Sigmoid colon (tissue), 7 donors: ENCODE results near the gene LARP4. TPM values are rescaled to one million over a fixed set of nuclear protein-coding genes. Genes with fewer than 3 reads are reported as not detected.

Experiments used
- DNase-seq: peaks from one replicate; pipeline ENCODE4 v3.0.0-alpha.2; 2019
- H3K27ac ChIP-seq, 4 donors: fragments of 200-600 bp; sonication (generic); one replicate each; pipeline ENCODE4 v1.5.1; 2016 to 2019; ENCODE audit warnings: mild to moderate bottlenecking in 1 of 4
- H3K27me3 ChIP-seq, 3 donors: fragments of 200-600 bp; sonication (generic); one replicate each; pipeline ENCODE4 v1.5.1; 2019; ENCODE audit warnings: mild to moderate bottlenecking in 1 of 3
- H3K36me3 ChIP-seq, 4 donors: fragments of 200-600 bp; sonication (generic); one replicate each; pipeline ENCODE4 v1.5.1; 2016 to 2019
- H3K4me1 ChIP-seq, 4 donors: fragments of 200-600 bp; sonication (generic); one replicate each; pipeline ENCODE4 v1.5.1; 2017 to 2019
- H3K4me3 ChIP-seq, 4 donors: fragments of 200-600 bp; sonication (generic); one replicate each; pipeline ENCODE4 v1.5.1; 2017 to 2019; ENCODE audit warnings: mild to moderate bottlenecking in 2 of 4, moderate library complexity in 1 of 4
- H3K9me3 ChIP-seq, 4 donors: fragments of 200-600 bp in 3 of 4; sonication (generic) in 3 of 4; one replicate each; pipeline versions ENCODE4 v1.5.1 to v1.6.1; 2013 to 2019
- CTCF ChIP-seq, 4 experiments: fragments of 450-650 bp in 3 of 4; fragments of 200-600 bp in 1 of 4; IDR thresholded peaks; one replicate each; pipeline ENCODE4 v1.5.1; 2016 to 2019; ENCODE audit warnings: antibody characterized with exemption in 4 of 4, mild to moderate bottlenecking in 3 of 4, moderate library complexity in 2 of 4
- EP300 ChIP-seq, 4 donors: sonication (generic); formaldehyde crosslinking; IDR thresholded peaks; one replicate each; pipeline ENCODE4 v1.6.1; 2017; ENCODE audit warnings: antibody characterized with exemption in 4 of 4
- POLR2A ChIP-seq, 2 donors: fragments of 450-650 bp; IDR thresholded peaks; one replicate each; pipeline ENCODE4 v1.6.1; 2016; ENCODE audit warnings: antibody characterized with exemption in 2 of 2, mild to moderate bottlenecking in 2 of 2, moderate library complexity in 2 of 2
- POLR2AphosphoS5 ChIP-seq, 4 donors: sonication (generic); formaldehyde crosslinking; IDR thresholded peaks; one replicate each; pipeline ENCODE4 v1.6.1; 2017; ENCODE audit warnings: antibody characterized with exemption in 4 of 4
- WGBS, 2 donors: extraction: QIAGEN DNeasy Blood & Tissue Kit; methylation state at CpG; one replicate each; pipeline ENCODE4 v1.1.7; 2013; 5-methylcytosine and 5-hydroxymethylcytosine counted together
- intact Hi-C: fragments of 100-400 bp; cut with DNase I; formaldehyde crosslinking; loops from one replicate; pipeline ENCODE4 v1.15.1; 2023
- polyA plus RNA-seq, 3 donors: library from polyadenylated mRNA; stranded (reverse); fragments of 200-250 nt; gene quantifications; one replicate each; pipeline ENCODE4 v1.2.3, GENCODE V29; 2013
- total RNA-seq, 4 donors: library from RNA; depleted of rRNA; stranded (reverse); fragments of >200 nt; gene quantifications; one replicate each; pipeline ENCODE4 v1.1.0, GENCODE V29; 2016
- donor health status: healthy with polysubstance abuse.
- donor health status: Bipolar disorder and iron deficiency.
- donor health status: healthy.

LARP4 gene
- total and polyA plus RNA-seq, 7 donors = 4.9 to 78.4 (median 51.9) TPM

- intact Hi-C loops = loop anchor here (5.0 kb wide), 2 partner anchors 119 to 179 kb away; partner anchors contain the start of gene LIMA1
- no peaks in the 10 kb centered on the region for H3K9me3 ChIP-seq
- DNase-seq = peak; percentile 67
- 1% methylated on average over 16 of the region's 16 CpGs for WGBS, 2 donors
- H3K4me3 ChIP-seq = peak overlapping the region; percentile 75 to 87 (median 82)
- peaks cover 0 to 47% (median 34%) of the 10 kb centered on the region in 4 donors for H3K4me1 ChIP-seq
- peak overlapping the region; percentile 87 to 98 (median 96) for H3K27ac ChIP-seq
- TF ChIP-seq POLR2AphosphoS5 (IDR thresholded peaks at IDR 0.05) (peak in 3 of 4 donors; percentile 21 to 56 (median 51)), POLR2A (IDR thresholded peaks at IDR 0.05) (no peak), EP300 (IDR thresholded peaks at IDR 0.05) (peak in 1 of 4 donors; percentile 31), CTCF (IDR thresholded peaks at IDR 0.05) (no peak)
- no peaks in the 10 kb centered on the region for H3K27me3 ChIP-seq
- no peaks in the 10 kb centered on the region for H3K36me3 ChIP-seq
Observed at GRCh38 chr12:50401500-50402081, 906 bp downstream of the LARP4 start.

GRCh38 chr12:50402264-50403000 is 1.7 kb downstream of the LARP4 start:
- H3K36me3 ChIP-seq = no peaks in the 10 kb centered on the region
- peak overlapping the region; percentile 75 to 87 (median 82) for H3K4me3 ChIP-seq
- H3K4me1 ChIP-seq = peaks cover 0 to 51% (median 34%) of the 10 kb centered on the region in 4 donors
- H3K9me3 ChIP-seq = no peaks in the 10 kb centered on the region
- TF ChIP-seq POLR2A (IDR thresholded peaks at IDR 0.05) = no peak
- no peak for TF ChIP-seq POLR2AphosphoS5 (IDR thresholded peaks at IDR 0.05)
- TF ChIP-seq EP300 (IDR thresholded peaks at IDR 0.05) = no peak
- TF ChIP-seq CTCF (IDR thresholded peaks at IDR 0.05) = no peak
- 10 to 39% methylated on average over 7 of the region's 7 CpGs for WGBS, 2 donors
- DNase-seq = no peak
- intact Hi-C loops = loop anchor here (5.0 kb wide), 2 partner anchors 120 to 180 kb away; partner anchors contain the start of gene LIMA1
- H3K27ac ChIP-seq = peak overlapping the region; percentile 87 to 98 (median 96)
- H3K27me3 ChIP-seq = no peaks in the 10 kb centered on the region

- Histone ChIP-seq H3K4me1 (peaks cover 0 to 51% (median 34%) of the 10 kb centered on the region in 4 donors), H3K36me3 (no peaks in the 10 kb centered on the region), H3K27me3 (no peaks in the 10 kb centered on the region), H3K9me3 (no peaks in the 10 kb centered on the region), H3K4me3 (peak overlapping the region in 3 of 4 donors; percentile 75 to 87 (median 84)), H3K27ac (peak overlapping the region; percentile 87 to 98 (median 96))
- DNase-seq = no peak
- intact Hi-C loops = loop anchor here (5.0 kb wide), 2 partner anchors 121 to 181 kb away; partner anchors contain the start of gene LIMA1
- WGBS, 2 donors = 14 to 40% methylated on average over 3 of the region's 3 CpGs
- no peak for TF ChIP-seq CTCF (IDR thresholded peaks at IDR 0.05)
- no peak for TF ChIP-seq POLR2A (IDR thresholded peaks at IDR 0.05)
- no peak for TF ChIP-seq POLR2AphosphoS5 (IDR thresholded peaks at IDR 0.05)
- no peak for TF ChIP-seq EP300 (IDR thresholded peaks at IDR 0.05)
Observed at GRCh38 chr12:50403001-50403440, 2.3 kb downstream of the LARP4 start.

GRCh38 chr12:50404307-50404706 is 3.6 kb downstream of the LARP4 start:
- H3K27ac ChIP-seq = peak overlapping the region in 3 of 4 donors; percentile 95 to 98 (median 97)
- intact Hi-C loops = loop anchor here (5.0 kb wide), 2 partner anchors 122 to 182 kb away; partner anchors contain the start of gene LIMA1
- DNase-seq = no peak

More at GRCh38 chr12:50404307-50404706, 3.6 kb downstream of the LARP4 start:
- TF ChIP-seq CTCF (IDR thresholded peaks at IDR 0.05) = no peak
- no peak for TF ChIP-seq POLR2AphosphoS5 (IDR thresholded peaks at IDR 0.05)
- TF ChIP-seq POLR2A (IDR thresholded peaks at IDR 0.05) = no peak
- TF ChIP-seq EP300 (IDR thresholded peaks at IDR 0.05) = no peak
- Histone ChIP-seq H3K27me3 (no peaks in the 10 kb centered on the region), H3K36me3 (no peaks in the 10 kb centered on the region), H3K9me3 (no peaks in the 10 kb centered on the region), H3K4me1 (peaks cover 0 to 61% (median 40%) of the 10 kb centered on the region in 4 donors), H3K4me3 (no peak overlapping the region)
- WGBS, 2 donors = 98% methylated on average over 8 of the region's 8 CpGs
